Hepatocyte (in vitro differentiated cells): ENCODE measurements around the gene DZIP1. TPM values are rescaled to one million over a fixed set of nuclear protein-coding genes. Genes with fewer than 3 reads are reported as not detected.

ENCODE experiments used
- DNase-seq: peaks from one replicate; pipeline ENCODE4 v3.0.0-alpha.2; 2016; ENCODE audit warnings: low spot score
- H2AFZ ChIP-seq: fragments of 200-600 bp; sonication (generic); 2 replicates; pipeline ENCODE4 v1.6.0; 2016; ENCODE audit warnings: antibody characterized with exemption, mild to moderate bottlenecking
- H3K27ac ChIP-seq: fragments of 200-600 bp; sonication (generic); 2 replicates; pipeline ENCODE4 v1.5.1; 2016; ENCODE audit warnings: mild to moderate bottlenecking
- H3K27me3 ChIP-seq: fragments of 200-600 bp; sonication (generic); 2 replicates; pipeline ENCODE4 v1.6.1; 2016
- H3K36me3 ChIP-seq: fragments of 200-600 bp; sonication (generic); replicated peaks from 2 replicates; pipeline ENCODE4 v1.5.1; 2016; ENCODE audit warnings: low read depth; ENCODE audit not compliant: insufficient read depth
- H3K4me1 ChIP-seq: fragments of 200-600 bp; sonication (generic); 2 replicates; pipeline ENCODE4 v1.5.1; 2016; ENCODE audit warnings: mild to moderate bottlenecking, moderate library complexity; ENCODE audit not compliant: insufficient read depth
- H3K4me2 ChIP-seq: fragments of 200-600 bp; sonication (generic); 2 replicates; pipeline ENCODE4 v1.6.0; 2016
- H3K4me3 ChIP-seq: fragments of 200-600 bp; sonication (generic); 2 replicates; pipeline ENCODE4 v1.5.1; 2016; ENCODE audit warnings: mild to moderate bottlenecking
- H3K79me2 ChIP-seq: fragments of 200-600 bp; sonication (generic); 2 replicates; pipeline ENCODE4 v1.6.0; 2017; ENCODE audit warnings: mild to moderate bottlenecking
- H3K9me2 ChIP-seq: fragments of 200-600 bp; sonication (generic); replicated peaks from 2 replicates; pipeline ENCODE4 v1.6.0; 2017; ENCODE audit warnings: mild to moderate bottlenecking; ENCODE audit not compliant: insufficient read depth
- H3K9me3 ChIP-seq: fragments of 200-600 bp; sonication (generic); 2 replicates; pipeline ENCODE4 v1.5.1; 2016; ENCODE audit warnings: low read depth, mild to moderate bottlenecking
- H4K20me1 ChIP-seq: fragments of 200-600 bp; sonication (generic); 2 replicates; pipeline ENCODE4 v1.6.0; 2016; ENCODE audit warnings: mild to moderate bottlenecking; ENCODE audit not compliant: insufficient read depth, poor library complexity, severe bottlenecking
- EZH2 ChIP-seq: fragments of 200-600 bp; sonication (generic); IDR thresholded peaks from 2 replicates; pipeline ENCODE4 v1.6.1; 2016; ENCODE audit warnings: antibody characterized with exemption, mild to moderate bottlenecking, borderline replicate concordance
- EZH2phosphoT487 ChIP-seq: fragments of 200-600 bp; sonication (generic); IDR thresholded peaks from one replicate; pipeline ENCODE4 v1.6.1; 2018; ENCODE audit warnings: antibody characterized with exemption, mild to moderate bottlenecking, low read depth, moderate library complexity; ENCODE audit not compliant: unreplicated experiment, severe bottlenecking
- WGBS: methylation state at CpG from one replicate; pipeline ENCODE4 v1.1.6; 2016; ENCODE audit warnings: low lambda C conversion rate; ENCODE audit errors: missing lambda C conversion rate; 5-methylcytosine and 5-hydroxymethylcytosine counted together
- polyA plus RNA-seq: library from polyadenylated mRNA; unstranded; fragments of >200 nt; fragmentation: Nextera tagmentation; extraction: Ambion mirVana; gene quantifications from 2 replicates; pipeline ENCODE4 v1.2.1, GENCODE V29; 2016
- total RNA-seq: library from RNA; depleted of rRNA; stranded (reverse); fragments of >200 nt; gene quantifications from 2 replicates; pipeline ENCODE4 v1.2.3, GENCODE V29; 2014
- TF ChIP-seq, protein P1 (sequence below): fragments of 200-600 bp; sonication (generic); IDR thresholded peaks from 2 replicates; pipeline ENCODE4 v1.5.1; 2016; ENCODE audit warnings: antibody characterized with exemption, mild to moderate bottlenecking; ENCODE audit not compliant: poor library complexity

Gene DZIP1
- total and polyA plus RNA-seq, 2 experiments from 2014 or later = 7.2 to 23.2 TPM

DNA sequence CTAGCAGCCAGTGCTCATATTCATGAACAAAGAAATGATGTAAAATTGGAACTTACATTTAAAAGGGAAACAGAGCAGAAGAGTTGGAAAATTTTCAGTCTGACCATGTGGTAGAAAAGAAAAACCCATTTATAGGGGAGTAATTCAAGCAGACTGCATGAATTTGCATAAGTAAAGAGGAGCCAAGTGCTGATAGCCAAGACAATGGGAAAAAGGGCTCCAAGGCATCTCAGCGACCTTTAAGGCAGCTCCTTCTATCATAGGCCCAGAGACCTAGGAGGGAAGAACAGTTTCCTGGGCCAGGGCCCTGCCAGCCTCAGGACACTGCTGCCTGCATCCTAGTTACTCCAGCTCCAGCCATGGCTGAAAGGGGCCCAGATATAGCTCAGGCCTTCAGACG, 39.9 kb upstream of the DZIP1 start:
- TF ChIP-seq EZH2 (no peak), EZH2phosphoT487 (no peak)
- TF ChIP-seq, protein P1, sequence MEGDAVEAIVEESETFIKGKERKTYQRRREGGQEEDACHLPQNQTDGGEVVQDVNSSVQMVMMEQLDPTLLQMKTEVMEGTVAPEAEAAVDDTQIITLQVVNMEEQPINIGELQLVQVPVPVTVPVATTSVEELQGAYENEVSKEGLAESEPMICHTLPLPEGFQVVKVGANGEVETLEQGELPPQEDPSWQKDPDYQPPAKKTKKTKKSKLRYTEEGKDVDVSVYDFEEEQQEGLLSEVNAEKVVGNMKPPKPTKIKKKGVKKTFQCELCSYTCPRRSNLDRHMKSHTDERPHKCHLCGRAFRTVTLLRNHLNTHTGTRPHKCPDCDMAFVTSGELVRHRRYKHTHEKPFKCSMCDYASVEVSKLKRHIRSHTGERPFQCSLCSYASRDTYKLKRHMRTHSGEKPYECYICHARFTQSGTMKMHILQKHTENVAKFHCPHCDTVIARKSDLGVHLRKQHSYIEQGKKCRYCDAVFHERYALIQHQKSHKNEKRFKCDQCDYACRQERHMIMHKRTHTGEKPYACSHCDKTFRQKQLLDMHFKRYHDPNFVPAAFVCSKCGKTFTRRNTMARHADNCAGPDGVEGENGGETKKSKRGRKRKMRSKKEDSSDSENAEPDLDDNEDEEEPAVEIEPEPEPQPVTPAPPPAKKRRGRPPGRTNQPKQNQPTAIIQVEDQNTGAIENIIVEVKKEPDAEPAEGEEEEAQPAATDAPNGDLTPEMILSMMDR = no peak
- no peak for DNase-seq
- H2AFZ ChIP-seq = no peak overlapping the region
- peaks cover 4% of the 10 kb centered on the region for H3K9me3 ChIP-seq
- no peak overlapping the region for H3K4me2 ChIP-seq
- H3K4me1 ChIP-seq = peaks cover 5% of the 10 kb centered on the region
- H3K36me3 ChIP-seq = no peaks in the 10 kb centered on the region
- no peaks in the 10 kb centered on the region for H3K9me2 ChIP-seq
- no peak overlapping the region for H3K27ac ChIP-seq
- H3K79me2 ChIP-seq = peaks cover 100% of the 10 kb centered on the region
- H4K20me1 ChIP-seq = peaks cover 36% of the 10 kb centered on the region
- 62% methylated on average over 2 of the region's 2 CpGs for WGBS
- H3K27me3 ChIP-seq = no peaks in the 10 kb centered on the region
- no peak overlapping the region for H3K4me3 ChIP-seq

DNA sequence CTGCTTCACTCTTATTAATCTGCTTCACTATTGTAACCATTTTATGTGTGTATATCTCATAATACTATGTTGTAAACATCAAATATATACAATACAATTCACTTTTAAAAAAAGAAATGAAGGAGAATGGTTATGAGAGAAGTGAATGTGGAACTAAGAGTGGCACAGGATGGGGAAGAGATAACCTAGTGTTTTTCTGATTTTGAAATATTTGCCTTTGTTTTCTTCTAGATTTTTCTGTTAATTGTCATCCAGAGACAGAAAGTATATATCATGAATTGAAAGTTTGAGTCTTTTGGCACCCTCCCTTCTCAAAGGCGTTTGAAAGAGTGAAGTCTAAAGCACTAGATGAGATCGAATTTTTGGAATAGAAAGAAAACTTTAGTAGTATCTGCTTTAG, 35.2 kb upstream of the DZIP1 start:
- Histone ChIP-seq H3K36me3 (no peaks in the 10 kb centered on the region), H3K27me3 (no peaks in the 10 kb centered on the region), H2AFZ (no peak overlapping the region), H3K4me1 (peaks cover 9% of the 10 kb centered on the region), H3K4me3 (no peak overlapping the region), H4K20me1 (peaks cover 44% of the 10 kb centered on the region), H3K79me2 (peaks cover 81% of the 10 kb centered on the region), H3K9me2 (no peaks in the 10 kb centered on the region), H3K9me3 (no peaks in the 10 kb centered on the region), H3K4me2 (peak overlapping the region; percentile 81), H3K27ac (no peak overlapping the region)
- WGBS = 64% methylated on average over 2 of the region's 2 CpGs
- TF ChIP-seq EZH2phosphoT487 = no peak
- TF ChIP-seq EZH2 = no peak
- TF ChIP-seq, protein P1 = no peak
- no peak for DNase-seq

DNA sequence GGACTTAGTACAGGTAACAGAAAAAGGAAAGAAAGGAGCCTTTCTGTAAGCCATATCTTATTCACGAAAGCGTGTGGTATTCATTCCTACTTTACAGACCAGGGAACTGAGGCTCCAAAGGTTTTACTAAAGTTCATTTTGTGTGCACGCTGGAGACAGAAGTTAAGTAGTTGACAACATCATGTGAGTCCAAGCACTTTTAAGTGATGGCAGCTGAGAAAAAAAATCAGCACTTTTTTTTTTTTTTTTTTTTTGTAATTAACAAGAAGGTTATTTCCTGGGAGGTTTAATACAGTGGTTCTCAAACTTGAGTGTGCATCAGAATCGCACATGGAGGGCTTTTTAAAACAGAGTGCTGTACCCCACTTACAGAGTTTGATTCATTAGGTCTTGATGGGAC, 34.5 kb upstream of the DZIP1 start:
- Histone ChIP-seq H3K36me3 (no peaks in the 10 kb centered on the region), H3K27ac (no peak overlapping the region), H4K20me1 (peaks cover 44% of the 10 kb centered on the region), H3K79me2 (peaks cover 80% of the 10 kb centered on the region), H3K4me3 (peak overlapping the region; percentile 54), H3K4me1 (peaks cover 9% of the 10 kb centered on the region), H2AFZ (no peak overlapping the region), H3K9me2 (no peaks in the 10 kb centered on the region), H3K9me3 (no peaks in the 10 kb centered on the region), H3K27me3 (no peaks in the 10 kb centered on the region), H3K4me2 (peak overlapping the region; percentile 81)
- DNase-seq = no peak
- 79% methylated on average over 4 of the region's 4 CpGs for WGBS
- TF ChIP-seq, protein P1 = no peak
- TF ChIP-seq EZH2phosphoT487 (no peak), EZH2 (no peak)

DNA sequence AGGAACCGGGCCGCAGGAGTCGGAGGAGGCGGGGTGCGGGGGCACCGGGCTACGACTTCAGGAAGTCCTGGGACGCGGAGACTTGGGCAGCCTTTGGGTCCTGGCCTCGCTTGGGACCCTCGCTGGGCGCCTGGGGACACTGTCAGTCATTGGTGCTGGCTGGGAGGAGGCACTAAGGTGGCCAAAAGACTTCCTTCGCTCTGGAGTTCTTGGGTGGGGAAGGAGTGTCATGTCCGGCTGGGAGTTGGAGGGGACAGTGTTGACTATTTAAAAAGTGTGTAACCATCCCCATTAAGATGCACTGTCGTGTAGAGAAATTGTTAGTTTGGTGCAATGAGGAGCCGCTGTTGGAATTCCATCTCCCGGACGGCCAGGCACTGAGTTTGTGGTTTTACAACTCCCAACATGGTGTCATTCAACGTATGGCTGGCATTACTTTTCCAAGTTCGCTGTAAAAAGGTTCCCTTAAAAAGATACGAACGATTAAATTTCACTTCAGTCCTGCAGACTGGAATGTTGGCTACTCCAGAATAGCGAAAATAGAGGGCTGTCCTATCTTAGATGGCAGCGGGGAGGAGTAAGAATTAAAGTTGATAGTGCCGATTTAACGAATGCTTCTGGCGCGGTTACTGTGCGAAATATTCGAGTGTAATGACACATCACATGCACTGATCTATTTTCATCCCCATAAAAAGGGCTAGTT, 33.2 kb upstream of the DZIP1 start:
- no peaks in the 10 kb centered on the region for H3K9me2 ChIP-seq
- H3K27ac ChIP-seq = peak overlapping the region; percentile 96
- no peaks in the 10 kb centered on the region for H3K27me3 ChIP-seq
- H3K4me3 ChIP-seq = peak overlapping the region; percentile 54
- no peak for TF ChIP-seq EZH2phosphoT487
- no peak for TF ChIP-seq EZH2
- TF ChIP-seq, protein P1 = no peak
- H3K36me3 ChIP-seq = no peaks in the 10 kb centered on the region
- under 1% methylated on average over 30 of the region's 30 CpGs for WGBS
- peaks cover 43% of the 10 kb centered on the region for H4K20me1 ChIP-seq
- H3K4me2 ChIP-seq = peak overlapping the region; percentile 81
- DNase-seq = peak; percentile 25
- H3K4me1 ChIP-seq = peaks cover 9% of the 10 kb centered on the region
- peak overlapping the region; percentile 47 for H2AFZ ChIP-seq
- peaks cover 77% of the 10 kb centered on the region for H3K79me2 ChIP-seq
- H3K9me3 ChIP-seq = no peaks in the 10 kb centered on the region
